CD4-positive, CD25-positive, alpha-beta regulatory T cell (primary cell): ENCODE data around the gene RSAD2. TPM values are rescaled to one million over a fixed set of nuclear protein-coding genes. Genes with fewer than 3 reads are reported as not detected.
A peak's percentile ranks its signal among the peaks of the same experiment; 100 is the strongest.
"Not testable (repeated sequence)": the region's sequence is repeated elsewhere in the genome, so short reads cannot be mapped to it uniquely, and the experiment has no call there.

Source experiments
- ATAC-seq, 2 donors: fragments of 150-1000 bp; cut with Tn5 transposase; one replicate each; pipeline ENCODE4 v1.10.0; 2021; ENCODE audit warnings: low read depth in 2 of 2, moderate number of reproducible peaks in 2 of 2, moderate library complexity in 1 of 2
- DNase-seq, 3 donors: peaks; one replicate each; pipeline versions ENCODE4 v3.0.0 to v3.0.0-alpha.2; 2012 to 2022; ENCODE audit warnings: mixed read lengths in 1 of 3
- H3K27ac ChIP-seq: one replicate; pipeline ENCODE4 v1.7.0; 2013; ENCODE audit warnings: mild to moderate bottlenecking, low read length; ENCODE audit not compliant: insufficient read depth, poor library complexity, severe bottlenecking
- H3K27me3 ChIP-seq: one replicate; pipeline ENCODE4 v1.7.0; 2013; ENCODE audit warnings: low read length; ENCODE audit not compliant: control insufficient read depth, insufficient read depth
- H3K36me3 ChIP-seq: one replicate; pipeline ENCODE4 v1.7.0; 2013; ENCODE audit warnings: mild to moderate bottlenecking, low read length, moderate library complexity; ENCODE audit not compliant: control insufficient read depth, insufficient read depth
- H3K4me1 ChIP-seq: 2 replicates; pipeline ENCODE4 v1.7.0; 2013; ENCODE audit warnings: mild to moderate bottlenecking, low read length; ENCODE audit not compliant: insufficient read depth, control insufficient read depth, poor library complexity, severe bottlenecking
- H3K4me3 ChIP-seq: one replicate; pipeline ENCODE4 v1.7.0; 2013; ENCODE audit warnings: low read depth, mild to moderate bottlenecking, low read length, moderate library complexity
- H3K9me3 ChIP-seq, 2 experiments: 1 replicate in 1 of 2; 2 replicates in 1 of 2; pipeline ENCODE4 v1.7.0; 2013; ENCODE audit warnings: low read length in 2 of 2, mild to moderate bottlenecking in 1 of 2, moderate library complexity in 1 of 2; ENCODE audit not compliant: control insufficient read depth in 2 of 2
- H3K27ac Mint-ChIP-seq, 3 donors: one replicate each; pipeline ENCODE4 v1.8.0; 2020 to 2022; ENCODE audit warnings: mild to moderate bottlenecking in 3 of 3, mixed read lengths in 3 of 3, moderate library complexity in 2 of 3
- H3K27me3 Mint-ChIP-seq: one replicate; pipeline ENCODE4 v1.8.0; 2022; ENCODE audit warnings: mild to moderate bottlenecking, mixed read lengths
- H3K36me3 Mint-ChIP-seq: one replicate; pipeline ENCODE4 v1.8.0; 2020; ENCODE audit warnings: mixed read lengths
- H3K4me1 Mint-ChIP-seq, 4 donors: one replicate each; pipeline ENCODE4 v1.8.0; 2020 to 2022; ENCODE audit warnings: mixed read lengths in 4 of 4, mild to moderate bottlenecking in 1 of 4
- H3K4me3 Mint-ChIP-seq, 4 donors: one replicate each; pipeline ENCODE4 v1.8.0; 2020 to 2022; ENCODE audit warnings: mild to moderate bottlenecking in 4 of 4, mixed read lengths in 4 of 4, moderate library complexity in 3 of 4
- H3K9me3 Mint-ChIP-seq, 7 donors: one replicate each; pipeline ENCODE4 v1.8.0; 2020 to 2022; ENCODE audit warnings: mixed read lengths in 7 of 7, mild to moderate bottlenecking in 3 of 7, moderate library complexity in 2 of 7
- polyA plus RNA-seq, 4 donors: library from polyadenylated mRNA; unstranded; fragments of 300-500 nt; fragmentation: Illumina TruSeq; gene quantifications; one replicate each; pipeline ENCODE4 v1.2.3, GENCODE V29; 2021
- total RNA-seq: library from RNA; stranded (reverse); gene quantifications from one replicate; pipeline ENCODE4 v1.2.3, GENCODE V29; 2022

RSAD2 gene
- total and polyA plus RNA-seq, 5 donors from 2014 or later: 1.6 to 8.7 (median 4.1) TPM

GRCh38 chr2:6885968-6886367 is 8.4 kb downstream of the RSAD2 start:
- H3K27ac Mint-ChIP-seq: no peak overlapping the region

GRCh38 chr2:6887751-6888192 is 10.2 kb downstream of the RSAD2 start:
- ATAC-seq: no peak
- H3K27ac Mint-ChIP-seq: no peak overlapping the region
- peaks cover 6% of the 10 kb centered on the region for H3K27me3 Mint-ChIP-seq
- H3K36me3 Mint-ChIP-seq: peaks cover 10% of the 10 kb centered on the region
- H3K4me3 ChIP-seq: no peak overlapping the region
- H3K9me3 ChIP-seq: no peaks in the 10 kb centered on the region
- H3K4me1 ChIP-seq: no peaks in the 10 kb centered on the region
- DNase-seq: no peak
- H3K9me3 Mint-ChIP-seq: no peaks in the 10 kb centered on the region
- no peaks in the 10 kb centered on the region for H3K36me3 ChIP-seq
- H3K4me3 Mint-ChIP-seq: no peak overlapping the region
- H3K27ac ChIP-seq: no peak overlapping the region
- H3K4me1 Mint-ChIP-seq: peaks cover 0 to 9% (median 0%) of the 10 kb centered on the region in 4 donors
- no peaks in the 10 kb centered on the region for H3K27me3 ChIP-seq

More at GRCh38 chr2:6885968-6886367, 8.4 kb downstream of the RSAD2 start:
- no peaks in the 10 kb centered on the region for H3K9me3 ChIP-seq
- H3K27ac ChIP-seq: no peak overlapping the region
- H3K27me3 ChIP-seq: no peaks in the 10 kb centered on the region
- H3K4me1 Mint-ChIP-seq: peaks cover 2 to 16% (median 9%) of the 10 kb centered on the region in 4 donors
- H3K4me3 Mint-ChIP-seq: peak overlapping the region in 1 of 4 donors; percentile 21
- ATAC-seq: no peak
- H3K36me3 Mint-ChIP-seq: peaks cover 10% of the 10 kb centered on the region
- no peak overlapping the region for H3K4me3 ChIP-seq
- peaks cover 6% of the 10 kb centered on the region for H3K27me3 Mint-ChIP-seq
- H3K9me3 Mint-ChIP-seq: no peaks in the 10 kb centered on the region
- DNase-seq: no peak
- no peaks in the 10 kb centered on the region for H3K4me1 ChIP-seq
- H3K36me3 ChIP-seq: no peaks in the 10 kb centered on the region

- Histone ChIP-seq H3K36me3 (no peaks in the 10 kb centered on the region), H3K4me1 (no peaks in the 10 kb centered on the region), H3K9me3 (no peaks in the 10 kb centered on the region), H3K4me3 (no peak overlapping the region), H3K27ac (no peak overlapping the region), H3K27me3 (no peaks in the 10 kb centered on the region)
- Mint-ChIP-seq H3K27ac (no peak overlapping the region), H3K27me3 (peaks cover 6% of the 10 kb centered on the region), H3K4me1 (peaks cover 0 to 9% (median 0%) of the 10 kb centered on the region in 4 donors), H3K4me3 (no peak overlapping the region), H3K36me3 (peaks cover 6% of the 10 kb centered on the region), H3K9me3 (no peaks in the 10 kb centered on the region)
- no peak for DNase-seq
- no peak for ATAC-seq
Observed at GRCh38 chr2:6888724-6889123, 11.1 kb downstream of the RSAD2 start.

- Mint-ChIP-seq H3K27me3 (no peaks in the 10 kb centered on the region), H3K36me3 (no peaks in the 10 kb centered on the region), H3K9me3 (no peaks in the 10 kb centered on the region), H3K4me1 (peaks cover 0 to 3% (median under 1%) of the 10 kb centered on the region in 4 donors), H3K27ac (no peak overlapping the region), H3K4me3 (no peak overlapping the region)
- H3K4me1 ChIP-seq: no peaks in the 10 kb centered on the region
- H3K27ac ChIP-seq: no peak overlapping the region
- no peak for DNase-seq
- H3K36me3 ChIP-seq: no peaks in the 10 kb centered on the region
- H3K4me3 ChIP-seq: no peak overlapping the region
- no peaks in the 10 kb centered on the region for H3K27me3 ChIP-seq
- no peaks in the 10 kb centered on the region for H3K9me3 ChIP-seq
- no peak for ATAC-seq
Observed at GRCh38 chr2:6893876-6894482, 16.4 kb downstream of the RSAD2 start.

- peak overlapping the region in 1 of 3 donors; percentile 28 for H3K27ac Mint-ChIP-seq
- peak in 2 of 3 donors; percentile 49 to 54 for DNase-seq
Observed at GRCh38 chr2:6896930-6897759, 19.6 kb downstream of the RSAD2 start.

GRCh38 chr2:6902581-6902980 is 25.0 kb downstream of the RSAD2 start:
- Mint-ChIP-seq H3K9me3 (peaks cover 0 to 19% (median 3%) of the 10 kb centered on the region in 7 donors), H3K4me1 (peaks cover 4 to 22% (median 13%) of the 10 kb centered on the region in 4 donors), H3K27me3 (peaks cover 30% of the 10 kb centered on the region), H3K27ac (peak overlapping the region in 1 of 3 donors; percentile 61)
- H3K27me3 ChIP-seq, H3K9me3 ChIP-seq, H3K27ac ChIP-seq, ATAC-seq, H3K36me3 ChIP-seq, H3K4me3 ChIP-seq, H3K4me1 ChIP-seq, DNase-seq, H3K4me3 Mint-ChIP-seq, H3K36me3 Mint-ChIP-seq: not testable (repeated sequence)

More at GRCh38 chr2:6896930-6897759, 19.6 kb downstream of the RSAD2 start:
- Histone ChIP-seq H3K36me3 (no peaks in the 10 kb centered on the region), H3K4me3 (no peak overlapping the region), H3K27ac (no peak overlapping the region), H3K9me3 (no peaks in the 10 kb centered on the region), H3K4me1 (no peaks in the 10 kb centered on the region), H3K27me3 (no peaks in the 10 kb centered on the region)
- Mint-ChIP-seq H3K4me1 (peaks cover 0 to 5% (median 2%) of the 10 kb centered on the region in 4 donors), H3K27me3 (peaks cover 13% of the 10 kb centered on the region), H3K4me3 (no peak overlapping the region), H3K9me3 (peaks cover 0 to 5% (median 2%) of the 10 kb centered on the region in 7 donors), H3K36me3 (peaks cover 3% of the 10 kb centered on the region)
- ATAC-seq: peak; percentile 33 to 42

GRCh38 chr2:6905668-6906067 is 28.1 kb downstream of the RSAD2 start:
- no peak overlapping the region for H3K4me3 Mint-ChIP-seq
- peaks cover 8% of the 10 kb centered on the region for H3K36me3 Mint-ChIP-seq
- no peak for ATAC-seq
- Histone ChIP-seq H3K27ac (no peak overlapping the region), H3K27me3 (peaks cover 16% of the 10 kb centered on the region), H3K4me3 (no peak overlapping the region), H3K4me1 (peaks cover 26% of the 10 kb centered on the region), H3K36me3 (no peaks in the 10 kb centered on the region), H3K9me3 (no peaks in the 10 kb centered on the region)
- H3K4me1 Mint-ChIP-seq: peaks cover 20 to 49% (median 43%) of the 10 kb centered on the region in 4 donors
- H3K27me3 Mint-ChIP-seq: peaks cover 37% of the 10 kb centered on the region
- peak overlapping the region in 2 of 3 donors; percentile 37 to 42 for H3K27ac Mint-ChIP-seq
- H3K9me3 Mint-ChIP-seq: peaks cover 0 to 19% (median 3%) of the 10 kb centered on the region in 7 donors
- no peak for DNase-seq
